Liver (tissue), 9 donors: Measurements from ENCODE around the gene PIK3R5. TPM values are rescaled to one million over a fixed set of nuclear protein-coding genes. Genes with fewer than 3 reads are reported as not detected.
A peak's percentile ranks its signal among the peaks of the same experiment; 100 is the strongest.

ENCODE experiments used
- DNase-seq: peaks from one replicate; pipeline ENCODE4 v3.0.0-alpha.2; 2017; ENCODE audit warnings: low spot score
- H3K27ac ChIP-seq, 2 donors: one replicate each; pipeline ENCODE4 v1.7.0; 2013; ENCODE audit warnings: inconsistent platforms in 2 of 2, low read length in 2 of 2, control low read depth in 1 of 2, low read depth in 1 of 2, mild to moderate bottlenecking in 1 of 2
- H3K27me3 ChIP-seq, 4 donors: one replicate each; pipeline versions ENCODE4 v1.6.1 to v1.7.0; 2013; ENCODE audit warnings: low read length in 3 of 4, inconsistent platforms in 1 of 4, mild to moderate bottlenecking in 1 of 4, moderate library complexity in 1 of 4; ENCODE audit not compliant: control insufficient read depth in 4 of 4, insufficient read depth in 4 of 4
- H3K36me3 ChIP-seq, 4 donors: one replicate each; pipeline versions ENCODE4 v1.6.1 to v1.7.0; 2013; ENCODE audit warnings: low read length in 3 of 4, mild to moderate bottlenecking in 3 of 4, low read depth in 1 of 4, moderate library complexity in 1 of 4; ENCODE audit not compliant: control insufficient read depth in 4 of 4, insufficient read depth in 3 of 4
- H3K4me1 ChIP-seq, 4 donors: one replicate each; pipeline versions ENCODE4 v1.6.1 to v1.7.0; 2013; ENCODE audit warnings: low read length in 3 of 4, mild to moderate bottlenecking in 3 of 4, moderate library complexity in 1 of 4; ENCODE audit not compliant: control insufficient read depth in 4 of 4, insufficient read depth in 4 of 4
- H3K4me3 ChIP-seq, 3 donors: one replicate each; pipeline versions ENCODE4 v1.6.1 to v1.7.0; 2013; ENCODE audit warnings: low read length in 3 of 3, control low read depth in 1 of 3, low read depth in 1 of 3, mild to moderate bottlenecking in 1 of 3
- H3K9ac ChIP-seq, 2 donors: one replicate each; pipeline ENCODE4 v1.7.0; 2013; ENCODE audit warnings: low read length in 2 of 2, mild to moderate bottlenecking in 2 of 2, moderate library complexity in 2 of 2, control low read depth in 1 of 2, low read depth in 1 of 2
- H3K9me3 ChIP-seq, 4 donors: one replicate each; pipeline versions ENCODE4 v1.6.1 to v1.7.0; 2013; ENCODE audit warnings: low read length in 3 of 4; ENCODE audit not compliant: control insufficient read depth in 4 of 4
- ATF3 ChIP-seq: IDR thresholded peaks from 2 replicates; pipeline ENCODE4 v1.6.1; 2016; ENCODE audit warnings: antibody characterized with exemption
- EGR1 ChIP-seq, 2 donors: IDR thresholded peaks; 2 replicates each; pipeline ENCODE4 v1.6.1; 2016 to 2018; ENCODE audit warnings: antibody characterized with exemption in 2 of 2, low read depth in 2 of 2
- FOXA1 ChIP-seq: IDR thresholded peaks from 2 replicates; pipeline ENCODE4 v1.6.1; 2016; ENCODE audit warnings: antibody characterized with exemption
- GABPA ChIP-seq, 2 donors: IDR thresholded peaks in 1 of 2; conservative IDR thresholded peaks in 1 of 2; 2 replicates each; pipeline ENCODE4 v1.6.1; 2016; ENCODE audit warnings: antibody characterized with exemption in 2 of 2, mild to moderate bottlenecking in 1 of 2, moderate library complexity in 1 of 2
- HNF4A ChIP-seq, 2 donors: conservative IDR thresholded peaks; 2 replicates each; pipeline ENCODE4 v1.6.1; 2016; ENCODE audit warnings: antibody characterized with exemption in 2 of 2, mild to moderate bottlenecking in 2 of 2
- MAX ChIP-seq: IDR thresholded peaks from 2 replicates; pipeline ENCODE4 v1.6.1; 2016; ENCODE audit warnings: antibody characterized with exemption
- NR2F2 ChIP-seq: IDR thresholded peaks from 2 replicates; pipeline ENCODE4 v1.6.1; 2016; ENCODE audit warnings: antibody characterized with exemption
- RAD21 ChIP-seq, 2 donors: IDR thresholded peaks; 2 replicates each; pipeline ENCODE4 v1.6.1; 2016; ENCODE audit warnings: antibody characterized with exemption in 2 of 2, mild to moderate bottlenecking in 2 of 2
- RXRA ChIP-seq, 2 donors: IDR thresholded peaks; 2 replicates each; pipeline ENCODE4 v1.6.1; 2017 to 2018; ENCODE audit warnings: antibody characterized with exemption in 2 of 2, mild to moderate bottlenecking in 1 of 2
- SP1 ChIP-seq: IDR thresholded peaks from 2 replicates; pipeline ENCODE4 v1.6.1; 2018; ENCODE audit warnings: antibody characterized with exemption, mild to moderate bottlenecking
- YY1 ChIP-seq: IDR thresholded peaks from 2 replicates; pipeline ENCODE4 v1.6.1; 2016; ENCODE audit warnings: antibody characterized with exemption, mild to moderate bottlenecking
- WGBS: extraction: QIAGEN DNeasy Blood & Tissue Kit; methylation state at CpG from one replicate; pipeline ENCODE4 v1.1.7; 2013; 5-methylcytosine and 5-hydroxymethylcytosine counted together
- polyA plus RNA-seq, 2 donors: library from polyadenylated mRNA; stranded (reverse) in 1 of 2; unstranded in 1 of 2; fragments of 200-250 nt in 1 of 2; fragments of >200 nt in 1 of 2; fragmentation: Nextera tagmentation in 1 of 2; extraction: Ambion mirVana in 1 of 2; gene quantifications; one replicate each; pipeline versions ENCODE4 v1.2.1 to v1.2.3, GENCODE V29; 2013 to 2015
- total RNA-seq, 2 donors: library from RNA; depleted of rRNA; stranded (reverse); fragments of >200 nt; gene quantifications; one replicate each; pipeline ENCODE4 v1.2.3, GENCODE V29; 2014
- TF ChIP-seq, protein P1 (sequence below): IDR thresholded peaks from 2 replicates; pipeline ENCODE4 v1.6.1; 2016; ENCODE audit warnings: antibody characterized with exemption
- TF ChIP-seq, protein P2 (sequence below): fragments of 150-350 bp; IDR thresholded peaks from 2 replicates; pipeline ENCODE4 v1.5.1; 2017; ENCODE audit warnings: improper control_type of control experiment, low read depth, low read length; ENCODE audit not compliant: missing input control
- TF ChIP-seq, protein P3 (sequence below): IDR thresholded peaks from 2 replicates; pipeline ENCODE4 v1.6.1; 2016; ENCODE audit warnings: antibody characterized with exemption, mild to moderate bottlenecking
- donor health status: healthy.
- donor health status: healthy.
- donor health status: healthy.
- donor health status: healthy.
- donor health status: healthy.

The PIK3R5 gene
- total and polyA plus RNA-seq, 4 donors, result 0.93 to 7.8 (median 2.6) TPM

GRCh38 chr17:8888704-8889302, 76.7 kb downstream of the PIK3R5 start:
- WGBS, result 62% methylated on average over 8 of the region's 8 CpGs
- Histone ChIP-seq H3K4me1 (no peaks in the 10 kb centered on the region), H3K27me3 (peaks cover 0 to 2% (median 0%) of the 10 kb centered on the region in 4 donors), H3K36me3 (peaks cover 0 to 3% (median 0%) of the 10 kb centered on the region in 4 donors), H3K9ac (no peak overlapping the region), H3K9me3 (no peaks in the 10 kb centered on the region), H3K4me3 (no peak overlapping the region), H3K27ac (no peak overlapping the region)
- no peak for DNase-seq
- TF ChIP-seq NR2F2 (no peak), SP1 (no peak), RAD21 (IDR thresholded peaks at IDR 0.05) (no peak), MAX (no peak), RXRA (IDR thresholded peaks at IDR 0.05) (no peak), ATF3 (no peak), GABPA (IDR thresholded peaks at IDR 0.05 in 1 of 2, conservative IDR thresholded peaks at IDR 0.05 in 1 of 2) (no peak), HNF4A (conservative IDR thresholded peaks at IDR 0.05) (no peak), FOXA1 (no peak), YY1 (no peak), EGR1 (IDR thresholded peaks at IDR 0.05; ENCODE audit: low read depth in 2 of 2) (no peak)
- TF ChIP-seq, protein P1, sequence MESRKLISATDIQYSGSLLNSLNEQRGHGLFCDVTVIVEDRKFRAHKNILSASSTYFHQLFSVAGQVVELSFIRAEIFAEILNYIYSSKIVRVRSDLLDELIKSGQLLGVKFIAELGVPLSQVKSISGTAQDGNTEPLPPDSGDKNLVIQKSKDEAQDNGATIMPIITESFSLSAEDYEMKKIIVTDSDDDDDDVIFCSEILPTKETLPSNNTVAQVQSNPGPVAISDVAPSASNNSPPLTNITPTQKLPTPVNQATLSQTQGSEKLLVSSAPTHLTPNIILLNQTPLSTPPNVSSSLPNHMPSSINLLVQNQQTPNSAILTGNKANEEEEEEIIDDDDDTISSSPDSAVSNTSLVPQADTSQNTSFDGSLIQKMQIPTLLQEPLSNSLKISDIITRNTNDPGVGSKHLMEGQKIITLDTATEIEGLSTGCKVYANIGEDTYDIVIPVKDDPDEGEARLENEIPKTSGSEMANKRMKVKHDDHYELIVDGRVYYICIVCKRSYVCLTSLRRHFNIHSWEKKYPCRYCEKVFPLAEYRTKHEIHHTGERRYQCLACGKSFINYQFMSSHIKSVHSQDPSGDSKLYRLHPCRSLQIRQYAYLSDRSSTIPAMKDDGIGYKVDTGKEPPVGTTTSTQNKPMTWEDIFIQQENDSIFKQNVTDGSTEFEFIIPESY, result no peak
- TF ChIP-seq, protein P2, sequence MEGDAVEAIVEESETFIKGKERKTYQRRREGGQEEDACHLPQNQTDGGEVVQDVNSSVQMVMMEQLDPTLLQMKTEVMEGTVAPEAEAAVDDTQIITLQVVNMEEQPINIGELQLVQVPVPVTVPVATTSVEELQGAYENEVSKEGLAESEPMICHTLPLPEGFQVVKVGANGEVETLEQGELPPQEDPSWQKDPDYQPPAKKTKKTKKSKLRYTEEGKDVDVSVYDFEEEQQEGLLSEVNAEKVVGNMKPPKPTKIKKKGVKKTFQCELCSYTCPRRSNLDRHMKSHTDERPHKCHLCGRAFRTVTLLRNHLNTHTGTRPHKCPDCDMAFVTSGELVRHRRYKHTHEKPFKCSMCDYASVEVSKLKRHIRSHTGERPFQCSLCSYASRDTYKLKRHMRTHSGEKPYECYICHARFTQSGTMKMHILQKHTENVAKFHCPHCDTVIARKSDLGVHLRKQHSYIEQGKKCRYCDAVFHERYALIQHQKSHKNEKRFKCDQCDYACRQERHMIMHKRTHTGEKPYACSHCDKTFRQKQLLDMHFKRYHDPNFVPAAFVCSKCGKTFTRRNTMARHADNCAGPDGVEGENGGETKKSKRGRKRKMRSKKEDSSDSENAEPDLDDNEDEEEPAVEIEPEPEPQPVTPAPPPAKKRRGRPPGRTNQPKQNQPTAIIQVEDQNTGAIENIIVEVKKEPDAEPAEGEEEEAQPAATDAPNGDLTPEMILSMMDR, result no peak

- TF ChIP-seq, protein P3, sequence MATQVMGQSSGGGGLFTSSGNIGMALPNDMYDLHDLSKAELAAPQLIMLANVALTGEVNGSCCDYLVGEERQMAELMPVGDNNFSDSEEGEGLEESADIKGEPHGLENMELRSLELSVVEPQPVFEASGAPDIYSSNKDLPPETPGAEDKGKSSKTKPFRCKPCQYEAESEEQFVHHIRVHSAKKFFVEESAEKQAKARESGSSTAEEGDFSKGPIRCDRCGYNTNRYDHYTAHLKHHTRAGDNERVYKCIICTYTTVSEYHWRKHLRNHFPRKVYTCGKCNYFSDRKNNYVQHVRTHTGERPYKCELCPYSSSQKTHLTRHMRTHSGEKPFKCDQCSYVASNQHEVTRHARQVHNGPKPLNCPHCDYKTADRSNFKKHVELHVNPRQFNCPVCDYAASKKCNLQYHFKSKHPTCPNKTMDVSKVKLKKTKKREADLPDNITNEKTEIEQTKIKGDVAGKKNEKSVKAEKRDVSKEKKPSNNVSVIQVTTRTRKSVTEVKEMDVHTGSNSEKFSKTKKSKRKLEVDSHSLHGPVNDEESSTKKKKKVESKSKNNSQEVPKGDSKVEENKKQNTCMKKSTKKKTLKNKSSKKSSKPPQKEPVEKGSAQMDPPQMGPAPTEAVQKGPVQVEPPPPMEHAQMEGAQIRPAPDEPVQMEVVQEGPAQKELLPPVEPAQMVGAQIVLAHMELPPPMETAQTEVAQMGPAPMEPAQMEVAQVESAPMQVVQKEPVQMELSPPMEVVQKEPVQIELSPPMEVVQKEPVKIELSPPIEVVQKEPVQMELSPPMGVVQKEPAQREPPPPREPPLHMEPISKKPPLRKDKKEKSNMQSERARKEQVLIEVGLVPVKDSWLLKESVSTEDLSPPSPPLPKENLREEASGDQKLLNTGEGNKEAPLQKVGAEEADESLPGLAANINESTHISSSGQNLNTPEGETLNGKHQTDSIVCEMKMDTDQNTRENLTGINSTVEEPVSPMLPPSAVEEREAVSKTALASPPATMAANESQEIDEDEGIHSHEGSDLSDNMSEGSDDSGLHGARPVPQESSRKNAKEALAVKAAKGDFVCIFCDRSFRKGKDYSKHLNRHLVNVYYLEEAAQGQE, result no peak
- no peak for TF ChIP-seq YY1
- TF ChIP-seq, protein P2, result no peak
- TF ChIP-seq RAD21 (IDR thresholded peaks at IDR 0.05), result peak in 1 of 2 donors; percentile 59
- H3K36me3 ChIP-seq, result peaks cover 0 to 3% (median 0%) of the 10 kb centered on the region in 4 donors
These were observed 77.4 kb downstream of the PIK3R5 start for GRCh38 chr17:8887834-8888703.

More at GRCh38 chr17:8887834-8888703, 77.4 kb downstream of the PIK3R5 start:
- no peak overlapping the region for H3K9ac ChIP-seq
- 72% methylated on average over 39 of the region's 39 CpGs for WGBS
- peaks cover 0 to 2% (median 0%) of the 10 kb centered on the region in 4 donors for H3K27me3 ChIP-seq
- H3K9me3 ChIP-seq, result no peaks in the 10 kb centered on the region
- no peak overlapping the region for H3K27ac ChIP-seq
- no peak overlapping the region for H3K4me3 ChIP-seq
- no peak for DNase-seq
- H3K4me1 ChIP-seq, result no peaks in the 10 kb centered on the region
